GM18858 (cell line): ENCODE data around the gene MYDGF.

Experiments
- ATAC-seq: cut with Tn5 transposase; IDR thresholded peaks from one replicate; pipeline ENCODE4 v1.9.1; 2021; ENCODE audit not compliant: unreplicated experiment

Gene MYDGF

GRCh38 chr19:4609878-4610511, 60.1 kb downstream of the MYDGF start:
- ATAC-seq, result no peak
